Prostate gland (tissue), 2 donors: ENCODE measurements around the gene BRD3OS. TPM values are rescaled to one million over a fixed set of nuclear protein-coding genes. Genes with fewer than 3 reads are reported as not detected.

Experiments
- DNase-seq: peaks from one replicate; pipeline ENCODE4 v3.0.0-alpha.2; 2019; ENCODE audit warnings: low spot score
- H3K27ac ChIP-seq, 2 donors: fragments of 200-600 bp; sonication (generic); 2 replicates each; pipeline ENCODE4 v1.5.1; 2017 to 2019
- H3K27me3 ChIP-seq: fragments of 200-600 bp; sonication (generic); replicated peaks from 2 replicates; pipeline ENCODE4 v1.5.1; 2019; ENCODE audit not compliant: insufficient read depth
- H3K36me3 ChIP-seq, 2 donors: fragments of 200-600 bp; sonication (generic); 1 replicate in 1 of 2; 2 replicates in 1 of 2; pipeline versions ENCODE4 v1.5.1 to v1.8.1; 2017 to 2019
- H3K4me1 ChIP-seq: fragments of 200-600 bp; sonication (generic); replicated peaks from 2 replicates; pipeline ENCODE4 v1.5.1; 2019
- H3K4me3 ChIP-seq, 2 donors: fragments of 200-600 bp; sonication (generic); 2 replicates each; pipeline ENCODE4 v1.5.1; 2017 to 2019
- H3K9me3 ChIP-seq: fragments of 200-600 bp; sonication (generic); 2 replicates; pipeline ENCODE4 v1.5.1; 2017
- POLR2A ChIP-seq: fragments of 450-650 bp; IDR thresholded peaks from one replicate; pipeline ENCODE4 v1.6.1; 2016; ENCODE audit warnings: antibody characterized with exemption, mild to moderate bottlenecking
- POLR2AphosphoS5 ChIP-seq: sonication (generic); formaldehyde crosslinking; IDR thresholded peaks from one replicate; pipeline ENCODE4 v1.6.1; 2017; ENCODE audit warnings: antibody characterized with exemption
- WGBS: methylation state at CpG from one replicate; pipeline ENCODE4 v1.1.5; 2018; 5-methylcytosine and 5-hydroxymethylcytosine counted together
- intact Hi-C: fragments of 100-400 bp; cut with DNase I; formaldehyde crosslinking; loops from one replicate; pipeline ENCODE4 v1.14.2; 2022
- total RNA-seq, 2 donors: library from RNA; depleted of rRNA; stranded (reverse); fragments of >200 nt; gene quantifications; one replicate each; pipeline ENCODE4 v1.1.0, GENCODE V29; 2016
- TF ChIP-seq, protein P1 (sequence below), 4 experiments: fragments of 200-600 bp in 2 of 4; fragments of 450-650 bp in 2 of 4; sonication (generic) in 2 of 4; IDR thresholded peaks; 1 replicate in 3 of 4; 2 replicates in 1 of 4; pipeline ENCODE4 v1.5.1; 2016 to 2019; ENCODE audit warnings: antibody characterized with exemption in 4 of 4, mild to moderate bottlenecking in 2 of 4, moderate library complexity in 2 of 4

The BRD3OS gene, protein sequence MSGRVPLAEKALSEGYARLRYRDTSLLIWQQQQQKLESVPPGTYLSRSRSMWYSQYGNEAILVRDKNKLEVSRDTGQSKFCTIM
- total RNA-seq = 10 to 100 TPM; 16.2 to 30.1 TPM

DNA sequence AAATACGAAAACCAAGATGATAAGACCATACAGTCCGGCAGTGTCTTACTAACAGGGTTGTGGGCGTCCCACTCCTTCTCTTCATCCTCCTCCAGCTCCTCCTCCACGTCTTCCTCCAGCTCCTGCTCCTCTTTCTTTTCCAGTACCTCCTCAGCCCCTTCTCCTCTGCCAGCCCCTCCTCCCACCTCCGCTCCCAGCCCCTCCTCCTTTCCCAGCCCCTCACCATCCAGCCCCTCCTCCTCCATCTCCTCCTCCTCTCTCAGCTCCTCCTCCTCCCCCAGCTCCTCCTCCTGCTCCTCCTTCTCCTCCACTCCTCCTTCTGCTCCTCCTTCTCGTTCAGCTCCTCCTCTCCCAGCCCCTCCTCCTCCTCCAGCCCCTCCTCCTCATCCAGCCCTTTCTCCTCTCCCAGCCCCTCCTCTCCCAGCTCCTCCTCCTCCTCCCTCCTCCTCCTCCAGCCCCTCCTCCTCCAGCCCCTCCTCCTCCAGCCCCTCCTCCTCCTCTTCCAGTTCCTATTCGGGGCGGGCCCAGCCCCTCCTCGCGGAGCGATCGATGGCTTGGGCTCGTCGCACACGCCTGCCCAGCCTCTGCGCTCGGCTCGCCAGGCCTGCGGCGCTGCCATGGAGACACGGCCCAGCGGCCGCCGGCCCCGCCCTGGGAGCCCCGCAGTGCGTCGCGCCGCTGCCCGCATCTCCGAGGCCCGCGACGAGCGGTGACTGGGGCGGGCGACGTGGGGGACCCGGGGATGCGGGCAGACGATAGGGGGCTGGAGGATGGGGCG is at the start of gene BRD3OS:
Gene BRD3OS, plus strand, starts transcription at position 654 of the 778 bp plus-strand sequence. CDS start 1,267 bp downstream, outside the sequence.
- TF ChIP-seq, protein P1, sequence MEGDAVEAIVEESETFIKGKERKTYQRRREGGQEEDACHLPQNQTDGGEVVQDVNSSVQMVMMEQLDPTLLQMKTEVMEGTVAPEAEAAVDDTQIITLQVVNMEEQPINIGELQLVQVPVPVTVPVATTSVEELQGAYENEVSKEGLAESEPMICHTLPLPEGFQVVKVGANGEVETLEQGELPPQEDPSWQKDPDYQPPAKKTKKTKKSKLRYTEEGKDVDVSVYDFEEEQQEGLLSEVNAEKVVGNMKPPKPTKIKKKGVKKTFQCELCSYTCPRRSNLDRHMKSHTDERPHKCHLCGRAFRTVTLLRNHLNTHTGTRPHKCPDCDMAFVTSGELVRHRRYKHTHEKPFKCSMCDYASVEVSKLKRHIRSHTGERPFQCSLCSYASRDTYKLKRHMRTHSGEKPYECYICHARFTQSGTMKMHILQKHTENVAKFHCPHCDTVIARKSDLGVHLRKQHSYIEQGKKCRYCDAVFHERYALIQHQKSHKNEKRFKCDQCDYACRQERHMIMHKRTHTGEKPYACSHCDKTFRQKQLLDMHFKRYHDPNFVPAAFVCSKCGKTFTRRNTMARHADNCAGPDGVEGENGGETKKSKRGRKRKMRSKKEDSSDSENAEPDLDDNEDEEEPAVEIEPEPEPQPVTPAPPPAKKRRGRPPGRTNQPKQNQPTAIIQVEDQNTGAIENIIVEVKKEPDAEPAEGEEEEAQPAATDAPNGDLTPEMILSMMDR (IDR thresholded peaks at IDR 0.05) = no peak
- TF ChIP-seq POLR2A = peak; percentile 33
- TF ChIP-seq POLR2AphosphoS5 = peak; percentile 72
- DNase-seq = peak; percentile 95
- Histone ChIP-seq H3K27ac (peak within 1 kb of the TSS; percentile 65 to 73), H3K9me3 (no peaks in the 10 kb centered on the region), H3K4me1 (no peaks in the 10 kb centered on the region), H3K36me3 (peaks cover 0 to 6% of the 10 kb centered on the region in 2 donors), H3K27me3 (no peaks in the 10 kb centered on the region), H3K4me3 (peak within 1 kb of the TSS; percentile 94 to 95)
- intact Hi-C loops = loop anchor here (5.0 to 10.0 kb wide), 2 partner anchors 42 to 110 kb away; partner anchors contain the start of genes BRD3 and WDR5
- 2% methylated on average over 12 of the region's 43 CpGs for WGBS

DNA sequence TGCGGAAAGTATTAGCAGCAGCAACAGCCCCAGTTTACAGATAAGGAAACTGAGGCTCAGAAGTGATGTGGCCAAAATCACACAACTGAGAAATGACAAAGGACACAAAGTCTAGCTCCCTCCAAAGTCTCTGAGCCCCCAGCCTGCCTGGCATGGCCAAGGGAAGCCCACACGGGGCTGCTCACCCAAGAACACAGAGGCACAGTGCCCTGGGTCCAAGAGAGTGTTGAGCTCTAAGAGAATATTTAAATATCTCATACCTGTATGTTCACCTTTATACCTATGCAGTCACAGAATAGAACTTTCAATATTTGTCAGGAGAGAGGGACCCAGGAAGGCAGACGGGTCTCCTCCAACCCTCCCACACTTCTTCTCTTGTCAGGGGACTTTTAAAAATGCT is 49.8 kb upstream of the BRD3OS start:
- no peak for DNase-seq
- WGBS = 96% methylated on average over 3 of the region's 3 CpGs
- no peaks in the 10 kb centered on the region for H3K27me3 ChIP-seq
- TF ChIP-seq POLR2AphosphoS5 (no peak), POLR2A (no peak)
- TF ChIP-seq, protein P1 (IDR thresholded peaks at IDR 0.05) = no peak
- no peaks in the 10 kb centered on the region for H3K36me3 ChIP-seq
- no peak overlapping the region for H3K27ac ChIP-seq
- intact Hi-C loops = no loop called here
- H3K4me3 ChIP-seq = no peak overlapping the region
- no peaks in the 10 kb centered on the region for H3K4me1 ChIP-seq
- no peaks in the 10 kb centered on the region for H3K9me3 ChIP-seq

DNA sequence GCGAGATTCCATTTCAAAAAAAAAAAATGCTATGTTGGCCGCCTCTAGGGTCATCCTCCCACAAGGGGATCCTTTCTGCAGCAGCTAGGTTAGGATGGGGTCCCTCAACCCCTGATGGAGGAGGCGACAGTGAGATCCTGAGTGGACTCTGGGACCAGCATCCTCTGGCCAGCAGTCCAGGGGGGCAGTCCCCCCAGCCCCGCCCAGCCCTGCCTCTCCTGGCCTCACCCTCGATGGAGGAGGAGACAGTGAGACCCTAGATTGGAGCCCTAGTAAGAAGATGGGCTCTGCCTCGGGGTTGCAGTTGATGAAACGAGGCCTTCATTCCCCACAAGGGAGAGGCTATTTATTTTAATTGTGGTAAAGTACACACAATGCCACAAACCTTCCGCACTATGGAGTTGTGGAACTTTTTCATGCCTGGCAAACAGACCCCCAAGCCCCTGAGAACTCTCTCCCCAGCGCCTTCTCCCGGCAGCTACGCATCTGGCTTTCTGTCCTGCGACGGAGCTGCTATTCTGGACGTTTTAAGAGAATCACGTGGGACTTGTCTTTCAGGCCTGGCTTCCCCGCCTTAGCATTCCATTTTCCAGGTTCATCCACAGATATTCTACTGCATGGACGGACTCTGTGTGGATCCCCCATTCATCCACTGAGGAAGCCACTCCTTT is 49.0 kb upstream of the BRD3OS start:
- Histone ChIP-seq H3K36me3 (no peaks in the 10 kb centered on the region), H3K27me3 (no peaks in the 10 kb centered on the region), H3K27ac (no peak overlapping the region), H3K4me1 (no peaks in the 10 kb centered on the region), H3K4me3 (no peak overlapping the region), H3K9me3 (no peaks in the 10 kb centered on the region)
- 86% methylated on average over 17 of the region's 17 CpGs for WGBS
- intact Hi-C loops = no loop called here
- no peak for TF ChIP-seq POLR2A
- TF ChIP-seq POLR2AphosphoS5 = no peak
- TF ChIP-seq, protein P1 (IDR thresholded peaks at IDR 0.05) = no peak
- DNase-seq = no peak

DNA sequence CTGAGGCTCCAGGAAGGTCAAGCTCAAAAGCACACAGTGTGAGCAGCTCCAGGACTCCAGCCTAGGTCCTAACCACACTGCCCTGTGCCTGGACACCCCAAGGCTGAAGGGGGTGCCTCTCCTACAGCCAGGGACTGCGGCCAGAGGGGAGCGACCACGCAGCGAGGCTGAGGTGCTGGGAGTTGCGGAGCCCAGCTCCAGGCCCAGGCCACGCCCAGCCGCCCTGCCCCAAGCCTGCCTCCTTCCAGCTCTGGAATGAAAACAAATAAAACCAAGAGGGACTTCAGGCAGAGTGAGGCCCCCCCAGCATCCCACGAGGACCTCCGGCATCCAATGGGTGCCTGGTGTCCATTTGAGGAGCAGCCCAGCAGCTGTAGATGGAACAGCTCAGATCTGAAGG is 48.4 kb upstream of the BRD3OS start:
- H3K4me3 ChIP-seq = no peak overlapping the region
- no peak for DNase-seq
- TF ChIP-seq POLR2AphosphoS5 = no peak
- TF ChIP-seq POLR2A = no peak
- TF ChIP-seq, protein P1 (IDR thresholded peaks at IDR 0.05) = no peak
- no peaks in the 10 kb centered on the region for H3K27me3 ChIP-seq
- H3K4me1 ChIP-seq = no peaks in the 10 kb centered on the region
- no peak overlapping the region for H3K27ac ChIP-seq
- H3K36me3 ChIP-seq = no peaks in the 10 kb centered on the region
- no peaks in the 10 kb centered on the region for H3K9me3 ChIP-seq
- WGBS = 81% methylated on average over 9 of the region's 9 CpGs
- intact Hi-C loops = no loop called here
